Measurements from ENCODE around the gene RPL26. TPM values are rescaled to one million over a fixed set of nuclear protein-coding genes. Genes with fewer than 3 reads are reported as not detected.
"Not testable (repeated sequence)": the region's sequence is repeated elsewhere in the genome, so short reads cannot be mapped to it uniquely, and the experiment has no call there.

Gene RPL26
- total RNA-seq, 1 experiment from 2014 or later = 2,231 TPM

DNA sequence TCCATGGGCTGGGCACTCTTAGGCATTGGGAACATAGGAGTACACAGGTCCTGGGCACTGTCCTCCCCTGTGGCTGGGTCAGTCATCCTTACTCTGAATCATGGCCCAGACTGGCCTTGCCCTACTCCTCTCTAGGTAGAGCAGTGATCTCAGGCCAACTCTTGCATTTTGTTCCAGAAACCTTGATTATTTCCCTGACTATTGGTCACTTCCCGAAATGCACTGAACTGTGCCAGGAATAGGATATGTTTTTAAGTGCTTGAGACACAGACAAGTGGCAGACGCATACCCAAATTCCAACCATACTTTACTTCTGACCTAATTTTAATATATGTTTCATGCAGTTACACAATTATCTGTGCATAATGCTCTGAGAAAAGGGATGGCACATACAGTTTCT lies 16.8 kb downstream of the RPL26 start:
- DNase-seq (ENCODE audit: low read depth) = peak; percentile 38

DNA sequence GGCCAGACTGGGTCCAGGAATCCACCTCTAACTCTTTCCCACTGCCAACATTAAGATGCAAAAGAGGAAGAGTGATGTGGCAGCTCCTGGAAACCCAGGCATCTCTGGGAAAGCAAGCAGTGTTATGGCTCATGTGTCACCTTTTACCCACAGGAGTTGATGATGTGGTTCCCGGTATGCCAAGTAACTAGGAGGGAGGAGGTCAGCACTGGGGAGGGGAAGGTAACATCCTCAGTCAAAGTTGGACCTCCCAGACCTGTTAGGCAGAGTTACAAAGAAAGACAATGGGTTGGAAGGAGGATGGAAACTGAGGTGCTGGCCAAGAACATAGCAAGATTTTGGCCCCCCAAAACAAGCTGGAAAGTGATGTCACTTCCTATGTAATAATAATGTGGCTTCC lies 17.9 kb downstream of the RPL26 start:
- peak; percentile 77 for DNase-seq (ENCODE audit: low read depth)

DNA sequence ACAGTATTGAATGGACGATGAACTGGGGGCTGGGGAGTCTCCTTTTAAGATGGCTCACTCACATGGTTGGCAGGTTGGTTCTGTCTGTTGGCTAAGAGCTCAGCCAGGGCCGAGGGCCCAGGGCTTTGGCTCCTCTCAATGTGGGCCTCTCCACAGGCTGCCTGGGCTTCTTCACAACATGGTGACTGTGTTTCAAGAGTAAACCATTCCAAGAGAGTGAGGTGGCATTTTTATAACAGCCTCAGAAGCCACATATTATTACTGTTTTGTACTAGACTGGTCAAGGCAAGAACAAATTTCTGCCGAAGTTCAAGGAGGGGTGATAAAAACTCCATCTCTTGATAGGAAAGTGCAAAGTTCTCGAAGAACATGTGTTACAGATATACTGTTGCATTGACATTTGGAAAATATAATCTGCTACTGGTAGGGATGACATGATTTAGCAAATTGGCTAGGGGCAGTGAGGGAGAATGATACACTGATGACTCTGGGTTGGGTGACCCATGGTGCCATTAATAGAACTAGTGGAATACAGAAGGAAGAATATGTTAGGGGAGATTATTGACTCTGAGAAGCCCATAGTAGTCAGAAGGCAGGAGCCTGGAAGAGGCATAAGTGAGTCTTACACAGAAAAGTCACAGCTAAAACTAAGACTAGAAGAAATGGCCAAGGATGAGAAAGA lies 20.2 kb downstream of the RPL26 start:
- peak; percentile 60 for DNase-seq (ENCODE audit: low read depth)

DNA sequence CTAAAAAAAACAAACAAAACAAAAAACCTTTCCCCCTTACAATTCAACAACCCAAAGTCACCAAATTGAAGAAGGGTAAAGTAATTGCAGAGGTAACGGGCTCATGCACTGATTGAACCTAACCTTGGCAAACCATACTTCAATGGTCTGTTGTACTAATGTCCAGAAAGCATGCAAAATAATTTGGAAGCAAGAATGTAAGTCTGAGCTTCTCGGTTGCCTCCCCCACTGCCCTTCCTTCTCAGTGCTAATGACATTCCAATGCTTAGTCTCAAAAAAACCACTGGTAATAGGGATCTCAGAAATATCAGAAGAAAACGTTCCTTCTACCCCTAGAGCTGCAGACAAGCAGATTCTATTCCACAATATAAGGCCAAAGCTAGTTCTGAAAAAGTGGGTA lies 22.2 kb downstream of the RPL26 start:
- no peak for DNase-seq (ENCODE audit: low read depth)

DNA sequence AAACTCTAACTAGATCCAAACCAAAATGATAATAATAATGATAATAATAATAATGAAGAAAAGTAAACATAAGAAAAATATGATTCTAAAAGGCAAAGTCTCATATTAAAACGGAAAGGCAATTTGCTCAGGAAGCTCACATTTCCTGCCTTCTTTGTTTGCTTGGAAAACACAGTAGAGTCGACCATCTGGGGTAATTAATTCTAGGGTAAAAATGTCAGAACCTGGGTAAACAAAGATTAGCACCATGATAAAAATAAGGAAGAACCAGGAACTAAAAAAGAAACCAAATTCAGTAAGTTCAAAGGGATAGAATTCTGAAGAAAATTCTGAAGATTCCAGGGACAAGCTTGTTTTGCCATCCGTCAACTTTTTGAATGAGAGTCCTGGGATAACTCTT lies 22.7 kb downstream of the RPL26 start:
- no peak for DNase-seq (ENCODE audit: low read depth)

DNA sequence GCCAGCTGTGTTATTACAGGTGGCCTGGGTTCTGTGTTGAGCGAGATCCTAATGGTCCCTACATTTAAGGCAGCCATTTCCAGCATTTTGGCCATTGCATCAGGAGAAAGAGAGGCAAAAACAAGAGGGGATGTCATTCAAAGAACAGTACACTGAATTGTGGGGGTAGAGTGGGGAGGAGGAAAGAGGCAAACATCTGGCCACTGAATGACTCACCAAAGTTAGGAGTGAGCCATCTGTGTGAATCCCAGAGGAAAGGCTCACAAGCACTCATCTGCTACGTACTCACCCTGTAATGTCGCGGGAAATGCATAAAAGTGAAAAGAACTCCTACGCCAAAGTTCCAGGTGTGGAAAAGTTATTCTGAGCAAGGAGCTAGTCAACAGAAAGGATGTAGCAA lies 23.2 kb downstream of the RPL26 start:
- DNase-seq (ENCODE audit: low read depth) = peak; percentile 42

DNA sequence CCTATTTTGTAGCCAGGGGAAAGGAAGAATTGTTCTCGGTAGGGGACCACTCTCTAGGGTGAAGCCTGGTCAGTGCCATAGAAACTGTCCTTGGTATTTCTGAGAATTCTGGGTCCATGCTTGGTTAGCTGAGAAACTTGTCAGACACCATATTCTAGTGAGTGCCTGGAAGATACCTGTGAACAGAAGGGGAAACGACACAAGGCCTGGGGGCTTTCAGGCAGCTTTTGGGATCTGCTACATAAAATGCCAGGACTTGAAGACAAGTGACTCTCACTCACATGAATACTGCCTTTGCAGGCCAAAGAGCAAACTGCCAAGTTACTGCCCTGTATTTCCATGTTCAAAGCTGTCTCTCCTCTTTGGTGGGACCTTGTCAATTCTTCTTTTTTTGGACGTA lies 25.1 kb downstream of the RPL26 start:
- DNase-seq (ENCODE audit: low read depth) = no peak

DNA sequence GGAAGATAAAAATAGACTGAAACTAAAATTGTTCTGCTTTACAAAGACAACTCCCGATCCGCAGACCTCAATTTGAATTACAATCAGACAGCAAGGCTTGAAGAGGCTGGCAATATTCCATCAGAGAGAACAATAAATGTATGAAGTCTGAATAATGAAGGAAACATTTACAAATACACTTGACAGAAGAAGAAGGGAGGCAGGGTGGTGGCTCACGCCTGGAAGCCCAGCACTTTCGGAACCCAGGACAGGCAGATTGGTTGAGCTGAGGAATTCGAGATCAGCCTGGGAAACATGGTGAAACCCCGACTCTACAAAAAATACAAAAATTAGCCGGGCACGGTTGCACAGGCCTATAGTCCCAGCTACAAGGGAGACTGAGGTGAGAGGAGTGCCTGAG lies 28.8 kb downstream of the RPL26 start:
- no peak for DNase-seq (ENCODE audit: low read depth)

DNA sequence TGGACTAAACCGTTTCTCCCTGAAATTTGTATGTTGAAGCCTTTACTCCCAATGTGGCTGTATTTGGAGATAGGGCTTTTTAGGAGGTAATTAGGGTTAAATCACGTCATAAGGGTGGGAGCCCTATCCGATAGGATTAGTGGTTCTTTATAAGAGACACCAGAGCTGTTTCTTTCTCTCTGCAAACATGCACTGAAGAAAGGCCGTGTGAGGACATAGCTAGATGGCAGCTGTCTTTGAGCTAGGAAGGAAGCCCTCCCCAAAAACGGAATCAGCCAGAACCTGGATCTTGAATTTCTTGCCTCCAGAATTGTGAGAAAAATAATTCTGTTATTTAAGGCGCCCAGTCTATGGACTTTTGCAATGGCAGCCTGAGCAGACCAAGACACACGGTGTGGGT lies 29.3 kb downstream of the RPL26 start:
- DNase-seq (ENCODE audit: low read depth) = no peak

DNA sequence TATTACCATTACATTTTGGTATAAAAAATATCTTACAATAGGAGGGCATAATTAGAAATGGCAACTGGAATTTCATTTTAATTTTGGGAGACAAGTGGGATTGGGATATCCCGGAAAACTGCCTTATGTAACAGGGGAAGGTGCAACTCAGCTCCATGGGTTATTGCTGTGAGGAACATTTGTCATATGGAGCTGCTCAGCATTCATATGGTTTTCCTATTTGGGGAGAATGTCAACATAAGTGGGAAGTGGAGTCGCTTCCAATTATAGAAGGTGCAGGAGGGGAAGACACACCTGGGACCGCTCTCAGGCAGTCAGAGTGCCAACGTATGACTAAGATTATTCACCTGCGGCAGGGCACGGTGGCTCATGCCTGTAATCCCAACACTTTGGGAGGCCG lies 32.7 kb downstream of the RPL26 start:
- no peak for DNase-seq (ENCODE audit: low read depth)

DNA sequence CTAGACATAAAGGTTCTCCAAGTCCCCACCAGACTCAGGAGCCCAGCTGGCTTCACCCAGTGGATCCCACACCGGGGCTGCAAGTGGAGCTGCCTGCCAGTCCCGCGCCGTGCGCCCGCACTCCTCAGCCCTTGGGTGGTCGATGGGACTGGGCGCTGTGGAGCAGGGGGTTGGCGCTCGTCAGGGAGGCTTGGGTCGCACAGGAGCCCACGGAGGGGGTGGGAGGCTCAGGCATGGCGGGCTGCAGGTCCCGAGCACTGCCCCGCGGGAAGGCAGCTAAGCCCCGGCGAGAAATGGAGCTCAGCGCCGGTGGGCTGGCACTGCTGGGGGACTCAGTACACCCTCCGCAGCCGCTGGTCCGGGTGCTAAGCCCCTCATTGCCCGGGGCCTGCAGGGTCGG lies 36.0 kb downstream of the RPL26 start:
- DNase-seq (ENCODE audit: low read depth) = not testable (repeated sequence)

DNA sequence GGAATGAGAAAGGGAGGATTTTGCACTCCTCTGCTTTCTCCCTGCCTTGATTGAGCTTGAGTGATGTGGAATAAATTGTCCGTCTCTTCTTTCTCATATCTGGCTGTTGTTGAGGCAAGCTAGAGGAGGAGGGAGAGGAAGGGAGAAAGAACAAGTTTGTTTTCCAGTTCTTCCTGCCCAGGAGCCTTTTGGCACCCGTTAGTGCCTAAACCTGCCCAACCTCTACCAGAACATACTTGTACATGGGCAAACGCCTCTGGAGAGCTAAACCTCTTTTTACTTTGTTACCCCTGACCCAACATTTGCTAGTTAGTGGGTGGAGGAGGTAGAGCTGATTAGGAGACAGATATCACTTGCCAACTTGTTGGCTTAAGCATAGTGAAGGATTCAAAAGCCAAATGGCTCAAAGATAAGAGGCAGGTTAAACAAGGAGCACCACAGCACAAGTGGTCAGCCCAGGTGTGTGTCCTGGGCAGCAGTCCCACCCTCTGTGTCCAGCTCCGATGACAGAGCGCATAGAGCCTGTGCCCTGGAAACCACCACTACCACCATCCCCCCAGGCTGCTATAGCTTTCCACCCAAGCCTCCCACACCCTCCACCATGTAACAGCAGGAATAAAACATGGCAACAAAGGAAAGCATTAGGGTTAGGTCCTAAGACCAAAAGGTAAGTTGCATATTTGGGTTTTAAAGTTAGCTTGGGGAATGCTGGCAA lies 36.9 kb downstream of the RPL26 start:
- DNase-seq (ENCODE audit: low read depth) = no peak

DNA sequence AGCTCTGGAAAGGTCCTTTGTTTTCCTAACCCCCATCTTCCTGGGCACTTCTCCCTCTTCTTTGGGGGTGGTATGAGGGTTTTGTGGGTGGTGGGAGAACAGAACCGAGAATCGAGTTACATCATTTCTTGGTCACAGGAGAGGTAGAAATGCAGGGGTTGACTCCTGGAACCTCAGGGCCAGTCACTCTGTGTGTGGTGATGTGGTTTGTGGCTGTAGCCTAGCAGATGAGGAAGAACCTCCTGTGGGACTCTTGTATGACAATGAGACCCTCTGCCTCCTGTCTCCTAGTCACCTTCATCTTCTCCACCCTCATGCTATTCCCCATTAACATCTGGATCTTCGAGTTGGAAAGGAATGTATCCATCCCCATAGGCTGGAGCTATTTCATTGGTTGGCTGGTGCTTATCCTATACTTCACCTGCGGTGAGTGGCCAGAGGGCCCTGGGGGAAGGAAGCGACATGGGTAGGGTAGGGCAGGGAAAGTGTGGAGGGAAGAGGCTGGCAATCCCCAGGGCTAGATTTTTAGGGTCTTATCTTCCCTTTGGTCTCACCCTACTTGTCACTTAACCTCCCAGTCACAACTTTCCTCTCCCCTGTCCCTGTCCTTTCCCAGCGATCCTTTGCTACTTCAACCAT lies 37.8 kb downstream of the RPL26 start:
- no peak for DNase-seq (ENCODE audit: low read depth)

DNA sequence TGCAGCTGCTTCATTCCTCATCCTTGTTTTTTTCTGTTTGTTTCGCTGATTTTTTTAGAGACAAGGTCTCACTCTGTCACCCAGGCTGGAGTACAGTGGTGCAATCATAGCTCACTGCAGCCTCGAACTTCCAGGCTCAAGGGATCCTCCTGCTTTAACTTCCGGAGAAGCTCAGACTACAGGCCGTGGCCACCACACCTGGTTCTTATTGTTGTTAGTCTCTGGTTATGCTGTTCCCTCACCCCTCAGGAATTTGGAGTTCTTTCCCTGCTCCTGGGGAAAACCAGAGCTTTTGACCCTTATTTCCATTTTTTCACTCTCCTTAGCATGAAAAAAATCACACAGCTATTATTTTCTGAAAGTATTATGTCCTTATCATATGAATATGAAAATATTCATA lies 41.5 kb downstream of the RPL26 start:
- no peak for DNase-seq (ENCODE audit: low read depth)

DNA sequence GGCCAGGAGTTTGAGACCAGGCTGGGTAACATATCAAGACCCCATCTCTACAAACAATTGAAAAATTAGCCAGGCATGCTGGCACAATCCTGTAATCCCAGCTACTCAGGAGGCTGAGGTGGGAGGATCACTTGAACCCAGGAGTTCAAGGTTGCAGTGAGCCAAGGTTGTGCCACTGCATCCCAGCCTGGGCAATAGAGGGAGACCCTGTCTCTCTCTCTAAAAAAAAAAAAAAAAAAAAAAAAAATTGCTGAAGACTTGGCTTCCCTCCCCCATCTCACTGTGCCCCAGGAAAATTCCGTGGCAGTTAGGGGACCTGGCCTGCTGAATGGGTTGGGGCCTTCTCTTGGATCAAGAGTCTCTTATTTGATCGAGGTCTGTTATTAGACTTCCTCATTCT lies 43.5 kb downstream of the RPL26 start, which contains the start of gene ODF4:
Gene ODF4, plus strand, starts transcription at position 301 of the 400 bp plus-strand sequence. CDS start 212 bp downstream, outside the sequence.
- no peak for DNase-seq (ENCODE audit: low read depth)

DNA sequence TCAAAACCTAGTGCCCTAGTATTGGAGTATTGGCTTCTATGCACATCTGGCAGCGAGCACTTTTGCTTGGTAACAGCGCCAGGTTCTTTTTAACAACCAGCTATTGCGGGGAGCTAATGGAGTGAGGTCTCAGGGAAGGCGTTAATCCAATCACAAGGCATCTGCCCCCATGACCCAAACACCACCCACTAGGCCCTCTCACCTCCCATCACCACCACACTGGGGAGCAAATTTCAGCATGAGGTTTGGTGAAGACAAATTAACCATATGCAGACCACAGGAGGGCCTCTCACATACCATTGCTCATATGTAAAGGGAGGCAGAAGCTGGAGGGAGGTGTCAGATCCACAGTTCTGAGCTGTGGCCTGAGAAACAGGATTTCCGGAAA lies 44.2 kb downstream of the RPL26 start:
- DNase-seq (ENCODE audit: low read depth) = no peak

DNA sequence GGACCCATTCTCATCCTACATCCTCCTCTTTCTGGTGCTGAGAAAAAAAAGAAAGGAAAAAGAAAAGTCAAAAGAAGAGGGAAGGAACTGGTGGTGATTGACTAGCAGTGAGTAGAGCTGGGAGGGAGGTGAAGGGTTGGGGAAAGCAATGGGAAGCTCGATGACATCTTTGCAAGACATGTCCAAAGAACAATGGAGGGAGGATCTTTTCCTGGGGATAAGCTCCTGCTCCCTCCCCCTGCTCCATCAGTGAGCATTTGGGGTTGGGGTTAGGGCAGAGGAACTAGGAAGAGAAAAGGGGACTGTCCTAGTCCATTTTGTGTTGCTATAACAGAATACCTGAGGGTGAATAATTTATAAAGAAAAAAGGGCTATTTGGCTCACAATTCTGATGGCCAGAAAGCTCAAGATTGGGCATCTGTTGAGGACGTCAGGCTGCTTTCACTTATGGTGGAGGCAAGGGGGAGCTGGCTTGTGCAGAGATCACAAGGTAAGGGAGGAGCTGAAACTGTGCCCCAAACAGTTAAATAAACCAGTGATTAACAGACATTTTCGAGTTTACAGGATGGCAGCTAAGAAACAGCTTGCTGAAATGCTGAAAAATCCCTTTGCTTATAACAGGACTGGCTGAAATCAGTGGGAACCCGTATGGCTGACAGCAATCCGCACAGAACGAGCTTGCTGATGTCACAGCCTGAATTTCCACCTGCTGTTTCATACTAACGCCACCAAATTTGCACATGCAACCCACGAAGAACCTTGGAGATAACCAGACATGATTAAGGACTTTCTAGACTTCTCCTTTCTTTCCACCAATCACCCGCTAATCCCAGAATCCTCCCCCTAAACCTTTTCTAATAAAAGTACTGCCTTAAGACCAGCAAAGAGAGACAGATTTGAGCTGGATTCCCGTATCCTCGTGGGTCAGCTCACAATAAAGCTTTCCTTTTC lies 44.9 kb downstream of the RPL26 start:
- no peak for DNase-seq (ENCODE audit: low read depth)

DNA sequence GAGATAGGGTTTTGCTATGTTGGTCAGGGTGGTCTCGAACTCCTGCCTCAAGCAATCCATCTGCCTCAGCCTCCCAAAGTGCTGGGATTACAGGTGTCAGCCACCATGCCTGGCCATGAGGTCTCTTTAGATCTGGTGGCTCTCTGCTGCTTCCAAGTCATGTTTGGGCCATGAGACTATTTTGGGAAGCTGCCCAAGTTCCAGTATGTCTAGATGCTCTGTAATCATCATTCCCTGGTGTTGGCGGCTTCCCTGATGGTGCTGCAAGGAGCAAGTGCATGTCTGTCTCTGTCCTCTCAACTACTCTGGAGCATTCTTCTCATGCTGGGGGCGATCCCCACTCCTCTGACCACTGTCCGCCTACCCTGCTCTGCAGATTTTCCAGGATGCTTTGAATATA lies 49.7 kb downstream of the RPL26 start:
- no peak for DNase-seq (ENCODE audit: low read depth)

DNA sequence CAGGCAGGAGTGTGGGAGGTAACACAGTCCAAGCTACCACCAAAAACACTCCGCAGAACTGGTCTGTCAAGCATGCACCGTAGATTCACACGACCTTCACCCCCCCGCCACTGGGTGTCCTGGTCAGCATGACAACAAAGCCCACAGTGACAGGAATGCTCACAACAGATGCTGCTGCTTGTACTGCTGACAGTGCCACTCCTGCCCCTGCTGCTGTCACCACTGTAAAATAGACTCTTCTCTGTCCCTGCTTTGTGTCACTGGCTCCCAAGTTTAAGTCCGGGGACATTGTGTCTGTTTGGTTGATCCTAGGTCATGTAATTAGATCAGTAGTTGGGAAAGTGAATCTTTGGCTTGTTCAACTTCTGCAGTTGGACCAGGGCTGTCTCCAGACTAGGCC lies 50.3 kb downstream of the RPL26 start:
- DNase-seq (ENCODE audit: low read depth) = no peak

DNA sequence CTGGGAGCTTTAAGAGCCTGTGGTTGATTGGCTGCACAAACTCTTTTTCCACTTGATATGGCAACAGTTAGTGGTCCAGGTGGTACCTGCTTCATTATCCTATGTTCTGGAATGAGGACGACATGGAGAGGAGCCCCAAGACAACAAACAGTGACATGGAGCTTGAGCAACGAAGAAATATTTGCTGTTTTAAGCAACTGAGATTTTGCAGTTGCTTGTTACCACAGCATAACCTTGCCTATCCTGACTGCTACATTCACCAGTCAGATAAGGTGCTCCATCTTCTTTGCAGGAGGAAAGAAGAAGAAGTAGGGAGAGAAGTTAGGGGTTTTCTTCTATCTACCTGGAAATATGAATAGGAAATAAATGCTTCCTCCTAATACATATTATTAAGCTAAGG lies 50.9 kb downstream of the RPL26 start:
- DNase-seq (ENCODE audit: low read depth) = no peak
